DMS53 treated with DMSO at 0.1 percent for 48 hours (cell line): Measurements from ENCODE around the gene UQCRFS1.
"Not testable (repeated sequence)": the region's sequence is repeated elsewhere in the genome, so short reads cannot be mapped to it uniquely, and the experiment has no call there.

ENCODE experiments used
- DNase-seq: peaks from one replicate; lab custom pipeline; 2025; ENCODE audit not compliant: unreplicated experiment; lab: John Stamatoyannopoulos, UW

Gene UQCRFS1

GRCh38 chr19:29212648-29213573 is at the start of gene UQCRFS1:
Gene UQCRFS1, minus strand, starts transcription at chr19:29213151. Its CDS starts 33 bp downstream, at chr19:29213118.
- peak; percentile 83 for DNase-seq

DNA sequence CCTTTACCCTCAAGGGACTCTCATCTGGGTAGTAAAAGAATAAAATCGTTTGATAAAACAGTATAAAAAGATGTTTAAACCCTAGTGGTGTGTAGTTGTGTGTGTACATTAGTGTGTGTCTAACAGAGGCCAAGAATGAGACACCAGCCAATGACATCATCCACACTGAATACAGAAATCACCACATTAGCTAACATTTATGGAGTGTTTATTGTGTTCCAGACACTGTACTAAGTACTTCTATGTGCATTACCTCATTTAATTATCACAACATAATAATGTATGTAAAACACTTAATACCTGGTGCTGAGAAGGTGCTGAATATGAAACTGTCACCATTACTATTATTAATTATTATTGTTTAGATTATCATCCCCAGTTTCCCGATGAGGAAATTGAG is 49.1 kb upstream of the UQCRFS1 start:
- no peak for DNase-seq

DNA sequence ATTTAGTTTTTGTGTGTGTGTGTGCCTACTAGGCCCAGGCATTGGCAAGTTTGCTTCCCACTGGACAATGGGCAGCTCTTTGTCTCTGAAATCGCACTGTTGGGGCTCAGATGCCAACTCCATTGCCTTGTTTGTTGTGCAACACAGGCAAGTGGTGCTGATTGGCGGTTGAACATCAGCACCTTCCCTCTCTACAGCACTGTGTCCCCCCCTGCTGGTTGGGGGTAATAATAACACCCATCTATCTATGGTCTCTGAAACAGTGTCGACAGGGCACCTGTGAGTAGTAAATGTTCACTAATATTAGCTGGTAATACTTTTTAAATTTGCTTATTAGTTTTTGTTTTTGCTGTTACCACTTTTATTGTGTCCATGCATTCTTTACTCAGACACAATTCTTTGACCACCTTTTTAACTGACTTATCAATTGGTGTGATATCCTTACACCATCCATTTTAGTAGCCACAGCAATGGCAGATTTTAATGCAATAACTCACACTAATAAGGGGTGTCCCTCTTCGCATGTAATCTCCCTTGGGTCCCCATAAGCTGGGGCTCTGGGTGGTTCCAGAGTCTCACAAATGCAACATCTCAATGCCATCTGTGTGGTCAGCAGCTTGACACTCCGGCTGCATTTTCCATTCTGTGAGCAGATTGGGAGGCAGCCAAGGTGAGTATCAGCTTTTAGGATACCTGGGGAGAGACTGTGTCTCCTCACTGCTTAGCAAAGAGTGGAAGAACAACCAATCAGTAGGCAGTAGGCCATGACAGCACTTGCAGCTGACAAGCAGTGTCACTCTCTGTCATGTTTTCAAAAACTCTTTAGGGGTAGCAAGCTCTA is 47.7 kb upstream of the UQCRFS1 start:
- DNase-seq: no peak

GRCh38 chr19:29259867-29260281 is 46.9 kb upstream of the UQCRFS1 start:
- DNase-seq: no peak

DNA sequence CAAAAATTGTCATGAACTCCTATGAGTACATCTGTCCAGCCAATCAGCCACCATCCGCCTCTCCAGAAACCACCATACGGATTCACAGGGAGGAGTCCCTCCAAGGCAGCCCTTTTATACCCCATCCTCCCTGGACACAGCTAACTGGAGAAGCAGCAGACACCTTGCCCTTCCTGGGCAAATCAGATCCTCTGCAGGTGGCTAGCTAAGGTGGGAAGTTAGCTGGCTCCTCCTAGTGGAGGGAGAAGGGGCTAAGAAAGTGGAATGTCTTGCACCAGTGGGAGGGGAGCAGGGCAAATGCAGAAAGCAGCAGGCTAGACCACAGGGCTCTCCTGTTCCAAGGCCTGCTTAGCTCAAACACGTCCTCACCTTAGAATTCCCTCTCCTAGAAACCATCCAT is 46.2 kb upstream of the UQCRFS1 start:
- no peak for DNase-seq

GRCh38 chr19:29256516-29256915 is 43.6 kb upstream of the UQCRFS1 start:
- no peak for DNase-seq

DNA sequence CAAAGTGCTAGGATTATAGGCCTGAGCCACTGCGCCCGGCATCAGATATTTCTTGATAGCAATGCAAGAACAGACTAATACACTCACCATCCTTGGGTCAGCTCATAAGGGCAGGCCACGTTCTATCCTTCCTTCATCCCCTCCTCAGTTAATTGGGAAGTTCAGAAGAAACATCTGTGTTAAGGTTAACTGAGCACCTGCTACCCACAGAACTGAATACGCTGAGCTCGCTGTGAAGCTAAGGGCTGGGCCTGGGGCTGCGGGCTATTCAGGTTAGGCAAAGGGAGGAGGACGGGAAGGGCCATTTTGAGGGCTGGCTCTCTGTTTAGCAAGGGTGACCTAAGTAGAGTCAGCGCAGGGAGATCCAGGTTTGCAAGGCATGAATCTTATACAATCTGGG is 43.0 kb upstream of the UQCRFS1 start:
- no peak for DNase-seq

DNA sequence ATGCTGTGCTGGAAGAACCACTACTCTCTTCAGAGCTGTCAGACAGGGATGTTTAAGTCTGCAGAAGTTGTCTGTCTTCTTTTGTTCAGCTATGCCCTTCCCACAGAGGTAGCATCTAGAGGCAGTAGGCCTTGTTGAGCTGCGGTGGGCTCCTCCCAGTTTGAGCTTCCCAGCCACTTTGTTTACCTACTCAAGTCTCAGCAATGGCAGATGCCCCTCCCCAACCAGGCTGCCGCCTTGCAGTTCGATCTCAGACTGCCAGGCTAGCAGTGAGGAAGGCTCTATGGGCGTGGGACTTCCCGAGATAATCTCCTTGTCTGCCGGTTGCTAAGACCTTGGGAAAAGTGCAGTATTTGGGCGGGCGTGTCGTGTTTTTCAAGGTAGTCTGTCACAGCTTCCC is 42.1 kb upstream of the UQCRFS1 start:
- no peak for DNase-seq

- not testable (repeated sequence) for DNase-seq
Observed at GRCh38 chr19:29249798-29250197, 36.8 kb upstream of the UQCRFS1 start.

- no peak for DNase-seq
Observed at GRCh38 chr19:29248332-29248844, 35.4 kb upstream of the UQCRFS1 start.

GRCh38 chr19:29247872-29248271 is 34.9 kb upstream of the UQCRFS1 start:
- no peak for DNase-seq

DNA sequence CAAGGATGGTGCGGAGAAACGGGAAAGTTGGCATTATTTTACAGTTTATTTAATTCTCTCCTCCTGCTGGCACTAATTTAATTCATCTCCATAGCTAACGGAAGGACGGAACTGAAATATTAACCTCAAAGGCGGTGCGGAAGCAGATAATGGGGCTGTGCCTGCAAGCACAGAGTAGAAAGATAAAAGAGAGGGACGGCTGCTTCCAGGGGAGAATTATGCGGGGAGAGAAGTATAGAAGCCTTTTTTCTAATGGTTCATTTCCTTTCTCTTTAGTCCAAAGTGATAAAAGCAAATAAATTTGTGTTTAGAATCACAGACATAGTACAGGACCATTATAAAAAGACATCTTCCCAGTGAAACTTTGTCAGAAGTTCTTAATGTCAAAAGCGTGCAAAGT is 34.5 kb upstream of the UQCRFS1 start:
- DNase-seq: no peak

DNA sequence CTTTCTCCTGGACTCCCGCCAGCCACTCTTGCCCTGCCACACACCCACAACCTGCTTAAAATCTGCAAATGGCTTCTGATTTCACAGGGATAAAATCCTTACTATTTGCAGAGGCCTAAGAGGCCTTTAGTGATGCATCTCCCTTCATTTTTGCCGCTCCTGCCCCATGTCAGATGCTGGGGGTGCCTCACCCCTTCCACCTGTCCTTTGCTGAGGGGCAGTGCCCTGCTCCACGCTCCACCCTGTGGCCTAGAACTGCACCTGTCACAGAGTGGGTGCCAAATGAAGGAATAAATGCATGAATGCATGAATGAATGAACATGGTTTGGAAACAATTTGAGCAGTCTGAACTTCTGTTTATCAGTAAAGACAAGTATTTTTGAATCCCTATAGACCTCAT is 34.1 kb upstream of the UQCRFS1 start:
- no peak for DNase-seq

- DNase-seq: no peak
Observed at GRCh38 chr19:29245215-29245614, 32.3 kb upstream of the UQCRFS1 start.

- DNase-seq: no peak
Observed at GRCh38 chr19:29241324-29241723, 28.4 kb upstream of the UQCRFS1 start.

DNA sequence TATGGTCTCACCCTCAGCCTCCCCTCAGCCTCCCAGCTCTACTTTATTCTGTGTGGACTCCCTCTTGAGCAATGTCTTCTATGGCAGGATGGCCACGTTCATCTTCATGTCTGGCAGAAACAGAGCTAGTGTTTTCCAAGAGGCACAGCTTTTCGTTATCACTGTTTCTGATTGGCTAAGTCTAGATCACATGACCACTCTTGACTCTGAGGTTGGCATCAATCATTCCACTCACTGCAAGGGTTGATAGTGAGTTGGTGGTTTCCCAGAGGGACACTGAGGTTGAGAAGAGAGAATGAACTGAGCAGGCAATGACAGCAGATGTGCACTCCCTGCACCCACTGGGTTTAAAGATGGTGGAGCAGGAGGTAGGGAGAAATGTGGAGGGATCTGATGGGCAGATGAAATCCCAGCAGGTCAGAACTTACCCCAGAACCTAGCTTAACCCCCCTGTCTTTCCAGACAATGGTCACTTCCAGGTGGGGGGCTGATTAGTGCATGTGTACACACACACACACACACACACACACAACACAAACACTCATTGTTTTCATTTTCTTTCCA is 26.3 kb upstream of the UQCRFS1 start:
- DNase-seq: no peak

- no peak for DNase-seq
Observed at GRCh38 chr19:29233591-29233990, 20.6 kb upstream of the UQCRFS1 start.

GRCh38 chr19:29232315-29232852 is 19.4 kb upstream of the UQCRFS1 start:
- DNase-seq: no peak

GRCh38 chr19:29231306-29231705 is 18.4 kb upstream of the UQCRFS1 start:
- DNase-seq: not testable (repeated sequence)

DNA sequence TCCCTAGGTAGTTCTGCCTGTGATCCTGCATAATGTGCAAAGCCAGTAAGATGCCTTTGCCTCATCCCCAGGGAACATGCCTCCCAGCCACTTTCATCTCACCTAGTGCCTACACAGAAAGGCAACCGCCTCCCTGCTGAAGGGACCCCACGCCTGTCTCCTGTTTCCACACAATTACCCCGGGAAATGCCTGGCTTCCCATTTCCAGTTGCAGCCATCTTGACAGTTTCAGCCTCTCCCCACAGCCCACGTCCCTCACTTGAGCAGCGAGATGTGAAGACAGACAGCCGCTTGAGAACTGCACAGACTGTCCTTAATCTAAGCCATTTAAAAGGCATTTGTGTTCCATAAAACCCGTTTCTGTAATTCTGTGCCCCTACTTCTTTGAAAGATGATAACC is 4.7 kb upstream of the UQCRFS1 start:
- no peak for DNase-seq

DNA sequence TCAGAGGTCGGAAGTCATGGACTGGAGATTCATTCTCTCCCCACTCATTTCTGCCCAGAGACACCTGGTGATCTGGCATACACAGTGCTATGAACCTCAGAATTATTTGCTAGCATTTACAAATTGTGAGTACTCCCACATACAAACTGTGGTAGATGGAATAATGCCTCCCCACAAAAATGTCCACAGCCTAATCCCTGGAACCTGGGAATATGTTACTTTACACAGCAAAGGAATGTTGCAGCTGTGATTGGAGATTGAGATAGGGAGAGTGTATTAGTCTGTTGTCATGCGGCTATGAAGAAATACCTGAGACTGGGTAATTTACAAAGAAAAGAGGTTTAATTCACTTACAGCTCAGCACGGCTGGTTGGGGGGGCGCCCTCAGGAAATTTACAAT is 3.1 kb upstream of the UQCRFS1 start:
- no peak for DNase-seq
